ENCODE data around the gene TPI1.

DNA sequence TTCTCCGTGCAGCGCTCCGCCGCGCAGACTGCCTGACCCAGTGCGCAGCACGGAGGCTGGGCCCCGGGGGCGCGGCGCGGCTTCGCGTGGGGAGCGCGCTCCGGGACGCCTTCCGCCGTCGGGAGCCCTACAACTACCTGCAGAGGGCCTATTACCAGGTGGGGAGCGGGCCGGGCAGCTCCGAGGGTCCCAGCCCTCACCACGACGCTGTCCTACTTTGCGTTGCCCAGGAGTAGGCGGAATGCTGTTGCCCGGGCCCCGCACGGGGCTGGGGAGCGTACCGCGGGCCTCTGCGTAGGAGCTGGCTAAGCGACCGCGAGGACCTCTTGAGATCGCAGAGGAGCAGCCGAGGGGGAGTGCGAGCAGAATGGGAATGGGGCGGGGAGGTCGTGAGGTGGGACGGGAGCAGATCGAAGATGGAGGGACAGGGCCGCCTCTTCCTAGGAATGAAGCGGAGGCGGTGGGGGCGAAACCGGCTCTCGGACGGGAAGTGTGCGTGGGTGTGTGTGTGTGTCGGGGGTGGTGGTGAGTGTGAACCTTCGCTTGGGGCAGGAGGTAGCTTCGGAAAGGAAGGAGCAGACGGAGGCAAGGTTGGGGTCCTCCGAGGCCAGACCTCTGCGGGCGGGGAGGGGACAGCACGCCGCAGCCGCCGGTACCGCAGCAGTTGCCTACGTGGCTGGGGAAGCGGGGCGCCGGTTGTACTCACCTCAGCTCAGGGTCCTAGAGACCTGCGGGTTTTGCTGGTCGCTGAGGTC is 38.4 kb upstream of the TPI1 start:
- TF ChIP-seq ZFP3 (CRISPR knock-in tag; IDR thresholded peaks at IDR 0.05) = no peak
- no peak for TF ChIP-seq ZNF8 (CRISPR knock-in tag; IDR thresholded peaks at IDR 0.05)
- no peak for TF ChIP-seq ARNTL (CRISPR knock-in tag; IDR thresholded peaks at IDR 0.05; ENCODE audit: borderline replicate concordance, low read depth)
- TF ChIP-seq ISL1 (CRISPR knock-in tag; IDR thresholded peaks at IDR 0.05) = no peak
- TF ChIP-seq TCF4 (CRISPR knock-in tag; IDR thresholded peaks at IDR 0.05; ENCODE audit: borderline replicate concordance) = no peak

Measured in SK-N-SH treated with all-trans-retinoic acid at 6 μM for 48 hours (cell line).